PC-9 (cell line): Measurements from ENCODE around the gene SYTL2.

Experiments used
- CTCF ChIP-seq: fragments of 200-600 bp; sonication (generic); conservative IDR thresholded peaks from 2 replicates; pipeline ENCODE4 v1.6.1; 2017; ENCODE audit warnings: mixed run types, antibody characterized with exemption, mild to moderate bottlenecking, moderate library complexity
- EZH2 ChIP-seq: fragments of 200-600 bp; sonication (generic); IDR thresholded peaks from 2 replicates; pipeline ENCODE4 v1.8.0; 2017; ENCODE audit warnings: antibody characterized with exemption, low read depth

GRCh38 chr11:85783758-85784157, 27.2 kb downstream of the SYTL2 start:
- no peak for TF ChIP-seq CTCF
- TF ChIP-seq EZH2, result no peak
